Measurements from ENCODE around the gene EMC6. TPM values are rescaled to one million over a fixed set of nuclear protein-coding genes. Genes with fewer than 3 reads are reported as not detected.
A peak's percentile ranks its signal among the peaks of the same experiment; 100 is the strongest.

EMC6 gene
- total RNA-seq = 10 to 100 TPM in 2 of 4 donors, 1 to 10 TPM in 2; 3.0 to 24.4 (median 13.2) TPM

DNA sequence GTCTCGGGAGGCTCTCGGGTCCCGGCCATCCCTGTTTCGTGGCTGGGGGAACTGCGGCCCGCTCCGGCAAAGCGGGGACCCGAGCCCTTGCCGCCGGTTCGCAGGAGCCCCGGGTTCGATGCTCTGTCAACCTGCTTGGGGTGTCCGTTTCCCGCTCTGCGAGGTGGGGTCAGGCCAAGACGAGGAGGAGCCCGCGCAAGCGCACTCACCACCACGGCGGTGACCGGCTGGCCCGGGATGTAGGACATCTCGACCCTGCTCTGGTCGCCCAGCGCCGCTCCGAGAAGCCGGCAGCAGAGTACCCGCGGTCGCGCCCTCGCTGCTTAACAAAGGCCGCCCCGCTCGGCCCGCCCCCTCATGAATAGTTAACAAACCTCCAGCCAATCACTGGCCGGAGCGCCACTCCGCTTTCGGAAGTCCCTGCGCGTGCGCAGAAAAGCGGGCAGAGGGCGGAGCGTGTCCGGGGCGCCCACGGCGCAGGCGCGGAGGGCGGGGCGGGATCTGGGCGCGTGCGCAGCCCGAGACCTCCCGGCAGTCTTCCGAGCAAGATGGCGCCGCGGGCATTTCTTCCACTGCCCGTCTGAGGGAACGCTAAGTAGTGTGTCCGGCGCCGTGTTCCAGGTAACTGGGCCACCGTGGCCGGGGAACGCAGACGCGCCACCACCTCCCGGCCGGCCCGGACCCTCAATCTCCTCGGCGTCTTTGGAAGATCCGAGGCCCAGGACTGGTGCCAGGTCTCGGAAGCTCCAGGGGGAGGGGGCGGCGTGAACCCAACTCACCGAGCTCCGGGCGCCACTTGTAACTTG lies at the start of gene EMC6, which contains the start of gene TAX1BP3:
Gene EMC6 (plus strand): TSS at position 534 of the 806 bp plus-strand sequence. CDS start 335 bp downstream, outside the sequence.
Gene TAX1BP3 (minus strand): TSS at position 300 of the 806 bp plus-strand sequence. CDS start 52 bp downstream, at position 248.
- Histone ChIP-seq H3K27me3 (no peaks in the 10 kb centered on the region), H3K4me1 (peaks cover 16 to 32% (median 25%) of the 10 kb centered on the region in 4 donors), H3K36me3 (peaks cover 0 to 13% (median 6%) of the 10 kb centered on the region in 4 donors), H3K27ac (peak within 1 kb of the TSS; percentile 93 to 99 (median 98)), H3K9me3 (no peaks in the 10 kb centered on the region), H3K4me3 (peak within 1 kb of the TSS; percentile 80 to 98 (median 84))
- WGBS, 2 donors (ENCODE audit: low coverage in 1 of 2) = 0% methylated on average over 46 of the region's 89 CpGs; no CpG with 5 or more reads in 1 of the 2 donors
- intact Hi-C loops (cut with DNase I; ENCODE audit: low total_unique reads) (no loop called here), in situ Hi-C loops (cut with MboI; ENCODE audit: low pct_ligation_motif_present in 1 of 4, low pct_unique_long_range_greater_than_20kb in 1 of 4, low sequenced_read_pairs in 3 of 4) (no loop called here)
- no peak for TF ChIP-seq EP300 (IDR thresholded peaks at IDR 0.05; ENCODE audit: low read depth)
- TF ChIP-seq, protein P1, sequence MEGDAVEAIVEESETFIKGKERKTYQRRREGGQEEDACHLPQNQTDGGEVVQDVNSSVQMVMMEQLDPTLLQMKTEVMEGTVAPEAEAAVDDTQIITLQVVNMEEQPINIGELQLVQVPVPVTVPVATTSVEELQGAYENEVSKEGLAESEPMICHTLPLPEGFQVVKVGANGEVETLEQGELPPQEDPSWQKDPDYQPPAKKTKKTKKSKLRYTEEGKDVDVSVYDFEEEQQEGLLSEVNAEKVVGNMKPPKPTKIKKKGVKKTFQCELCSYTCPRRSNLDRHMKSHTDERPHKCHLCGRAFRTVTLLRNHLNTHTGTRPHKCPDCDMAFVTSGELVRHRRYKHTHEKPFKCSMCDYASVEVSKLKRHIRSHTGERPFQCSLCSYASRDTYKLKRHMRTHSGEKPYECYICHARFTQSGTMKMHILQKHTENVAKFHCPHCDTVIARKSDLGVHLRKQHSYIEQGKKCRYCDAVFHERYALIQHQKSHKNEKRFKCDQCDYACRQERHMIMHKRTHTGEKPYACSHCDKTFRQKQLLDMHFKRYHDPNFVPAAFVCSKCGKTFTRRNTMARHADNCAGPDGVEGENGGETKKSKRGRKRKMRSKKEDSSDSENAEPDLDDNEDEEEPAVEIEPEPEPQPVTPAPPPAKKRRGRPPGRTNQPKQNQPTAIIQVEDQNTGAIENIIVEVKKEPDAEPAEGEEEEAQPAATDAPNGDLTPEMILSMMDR (IDR thresholded peaks at IDR 0.05) = no peak
- TF ChIP-seq POLR2A (IDR thresholded peaks at IDR 0.05) = peak; percentile 98
- peak; percentile 92 to 98 (median 97) for TF ChIP-seq POLR2AphosphoS5 (IDR thresholded peaks at IDR 0.05)
- DNase-seq = peak; percentile 99

DNA sequence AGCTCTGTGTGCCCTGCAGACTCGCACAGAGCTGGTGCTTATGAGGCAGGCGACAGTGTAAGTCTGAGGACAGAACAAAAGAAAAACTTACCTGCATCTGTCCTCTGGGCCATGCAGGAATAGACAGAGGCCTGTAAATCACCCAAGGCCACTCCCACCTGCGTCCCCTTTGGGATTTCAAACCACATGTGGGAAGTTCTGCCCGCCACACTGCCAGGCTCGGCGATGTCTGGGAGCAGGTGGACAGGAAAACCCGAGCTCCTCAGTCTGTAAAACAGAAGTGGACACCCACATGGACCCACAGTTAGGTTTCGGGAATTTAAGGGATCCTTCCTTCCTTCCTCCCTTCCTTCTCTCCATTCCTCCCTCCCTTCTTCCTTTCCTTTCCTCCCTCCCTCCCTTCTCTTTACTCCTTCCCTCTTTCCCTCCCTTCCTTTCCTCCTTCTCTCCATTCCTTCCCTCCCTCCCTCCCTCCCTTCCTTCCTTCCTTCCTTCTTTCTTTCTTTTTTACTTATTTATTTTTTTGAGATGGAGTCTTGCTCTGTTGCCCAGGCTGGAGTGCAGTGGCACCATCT lies 47.4 kb upstream of the EMC6 start:
- in situ Hi-C loops (cut with MboI; ENCODE audit: low pct_ligation_motif_present in 1 of 4, low pct_unique_long_range_greater_than_20kb in 1 of 4, low sequenced_read_pairs in 3 of 4) (no loop called here), intact Hi-C loops (cut with DNase I; ENCODE audit: low total_unique reads) (no loop called here)
- no peaks in the 10 kb centered on the region for H3K4me1 ChIP-seq
- TF ChIP-seq POLR2A (IDR thresholded peaks at IDR 0.05) (no peak), EP300 (IDR thresholded peaks at IDR 0.05; ENCODE audit: low read depth) (no peak), POLR2AphosphoS5 (IDR thresholded peaks at IDR 0.05) (no peak)
- TF ChIP-seq, protein P1 (IDR thresholded peaks at IDR 0.05) = no peak
- H3K9me3 ChIP-seq = no peaks in the 10 kb centered on the region
- H3K27ac ChIP-seq = no peak overlapping the region
- no peaks in the 10 kb centered on the region for H3K27me3 ChIP-seq
- no peak overlapping the region for H3K4me3 ChIP-seq
- DNase-seq = no peak
- 94% methylated on average over 8 of the region's 8 CpGs; no CpG with 5 or more reads in 1 of the 2 donors for WGBS, 2 donors (ENCODE audit: low coverage in 1 of 2)
- peaks cover 0 to 76% (median 31%) of the 10 kb centered on the region in 4 donors for H3K36me3 ChIP-seq

DNA sequence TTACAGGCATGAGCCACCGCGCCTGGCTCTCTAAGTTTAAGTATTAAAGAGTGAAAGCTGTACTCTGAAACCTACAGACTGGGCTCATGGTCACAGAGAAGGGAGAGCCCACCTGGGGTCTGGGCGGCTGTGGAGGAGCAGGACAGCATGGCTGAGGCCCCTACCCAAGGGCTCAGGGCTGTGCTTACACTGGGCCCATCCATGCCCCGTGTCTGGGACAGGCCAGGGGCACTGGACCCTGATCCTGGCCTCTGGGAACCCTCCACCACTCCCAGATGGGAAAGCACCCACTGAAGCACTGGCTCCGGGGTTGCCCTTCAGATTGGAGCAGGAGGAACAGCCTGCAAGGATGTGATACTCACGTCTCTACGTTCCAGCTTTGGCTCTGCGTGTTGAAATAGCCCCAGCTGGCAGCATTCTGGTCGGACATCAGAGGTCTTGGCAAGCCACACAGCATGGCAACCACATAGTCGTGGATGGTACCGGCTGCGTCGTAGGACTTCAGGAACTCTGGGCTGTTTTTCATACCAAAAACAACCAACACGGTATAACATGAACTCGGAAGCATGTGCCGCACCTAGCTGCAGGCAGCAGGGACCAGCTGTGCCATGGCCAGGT lies 45.5 kb upstream of the EMC6 start:
- Histone ChIP-seq H3K4me3 (no peak overlapping the region), H3K27me3 (no peaks in the 10 kb centered on the region), H3K9me3 (no peaks in the 10 kb centered on the region), H3K27ac (no peak overlapping the region), H3K4me1 (no peaks in the 10 kb centered on the region), H3K36me3 (peaks cover 0 to 60% (median 22%) of the 10 kb centered on the region in 4 donors)
- in situ Hi-C loops (cut with MboI; ENCODE audit: low pct_ligation_motif_present in 1 of 4, low pct_unique_long_range_greater_than_20kb in 1 of 4, low sequenced_read_pairs in 3 of 4) (no loop called here), intact Hi-C loops (cut with DNase I; ENCODE audit: low total_unique reads) (no loop called here)
- TF ChIP-seq EP300 (IDR thresholded peaks at IDR 0.05; ENCODE audit: low read depth) (no peak), POLR2AphosphoS5 (IDR thresholded peaks at IDR 0.05) (no peak), POLR2A (IDR thresholded peaks at IDR 0.05) (no peak)
- TF ChIP-seq, protein P1 (IDR thresholded peaks at IDR 0.05) = no peak
- WGBS, 2 donors (ENCODE audit: low coverage in 1 of 2) = 97% methylated on average over 16 of the region's 16 CpGs; no CpG with 5 or more reads in 1 of the 2 donors
- DNase-seq = no peak
